CD14-positive monocyte (primary cell): ENCODE data around the gene COMT. TPM values are rescaled to one million over a fixed set of nuclear protein-coding genes. Genes with fewer than 3 reads are reported as not detected.

Source experiments
- DNase-seq, 3 donors: peaks; one replicate each; pipeline ENCODE4 v3.0.0-alpha.2; 2011 to 2022
- H2AFZ ChIP-seq: 2 replicates; pipeline ENCODE4 v1.6.0; 2012; ENCODE audit warnings: mild to moderate bottlenecking, low read depth, low read length, inconsistent platforms; ENCODE audit not compliant: insufficient read depth, poor library complexity, severe bottlenecking
- H3K27ac ChIP-seq, 2 donors: 1 replicate in 1 of 2; 2 replicates in 1 of 2; pipeline ENCODE4 v1.5.1; 2012 to 2013; ENCODE audit warnings: low read length in 2 of 2, control low read depth in 1 of 2, inconsistent platforms in 1 of 2, low read depth in 1 of 2, mild to moderate bottlenecking in 1 of 2
- H3K27me3 ChIP-seq, 2 donors: one replicate each; pipeline versions ENCODE4 v1.6.0 to v1.6.1; 2011 to 2013; ENCODE audit warnings: low read length in 2 of 2; ENCODE audit not compliant: control insufficient read depth in 2 of 2, insufficient read depth in 2 of 2
- H3K36me3 ChIP-seq, 2 donors: replicated peaks in 1 of 2; 1 replicate in 1 of 2; 2 replicates in 1 of 2; pipeline versions ENCODE4 v1.5.1 to v1.6.1; 2012 to 2013; ENCODE audit warnings: low read length in 2 of 2, control low read depth in 1 of 2, inconsistent platforms in 1 of 2, mild to moderate bottlenecking in 1 of 2; ENCODE audit not compliant: insufficient read depth in 2 of 2, control insufficient read depth in 1 of 2
- H3K4me1 ChIP-seq, 2 donors: 1 replicate in 1 of 2; 2 replicates in 1 of 2; pipeline versions ENCODE4 v1.5.1 to v1.6.1; 2012 to 2013; ENCODE audit warnings: low read length in 2 of 2, control low read depth in 1 of 2, inconsistent platforms in 1 of 2, mild to moderate bottlenecking in 1 of 2, moderate library complexity in 1 of 2; ENCODE audit not compliant: insufficient read depth in 2 of 2, control insufficient read depth in 1 of 2
- H3K4me2 ChIP-seq: replicated peaks from 2 replicates; pipeline ENCODE3; 2012; ENCODE audit warnings: low read length, moderate library complexity, mild to moderate bottlenecking; ENCODE audit not compliant: poor library complexity, severe bottlenecking; ENCODE audit errors: extremely low read depth
- H3K4me3 ChIP-seq, 3 experiments: fragments of 200-600 bp in 1 of 3; sonication (generic) in 1 of 3; replicated peaks in 1 of 3; 1 replicate in 2 of 3; 2 replicates in 1 of 3; pipeline ENCODE4 v1.5.1; 2011 to 2013; ENCODE audit warnings: low read length in 3 of 3, mild to moderate bottlenecking in 3 of 3, control low read depth in 2 of 3, low read depth in 2 of 3, inconsistent platforms in 1 of 3, moderate library complexity in 1 of 3
- H3K79me2 ChIP-seq: 2 replicates; pipeline ENCODE4 v1.6.0; 2012; ENCODE audit warnings: mild to moderate bottlenecking, control low read depth, inconsistent platforms, low read length, moderate library complexity; ENCODE audit not compliant: insufficient read depth
- H3K9ac ChIP-seq: 2 replicates; pipeline ENCODE4 v1.6.0; 2017; ENCODE audit warnings: low read length, mild to moderate bottlenecking; ENCODE audit not compliant: insufficient read depth, poor library complexity, severe bottlenecking
- H3K9me3 ChIP-seq, 2 donors: replicated peaks in 1 of 2; 1 replicate in 1 of 2; 2 replicates in 1 of 2; pipeline versions ENCODE4 v1.5.1 to v1.6.1; 2012 to 2013; ENCODE audit warnings: low read length in 2 of 2, control low read depth in 1 of 2; ENCODE audit not compliant: control insufficient read depth in 1 of 2, insufficient read depth in 1 of 2
- H4K20me1 ChIP-seq: 2 replicates; pipeline ENCODE4 v1.6.0; 2012; ENCODE audit warnings: mild to moderate bottlenecking, low read length, control low read depth, moderate library complexity; ENCODE audit not compliant: insufficient read depth
- H3K27ac Mint-ChIP-seq, 7 donors: one replicate each; pipeline ENCODE4 v1.8.0; 2020; ENCODE audit warnings: mild to moderate bottlenecking in 7 of 7, mixed read lengths in 7 of 7, moderate library complexity in 6 of 7, inconsistent platforms in 2 of 7
- H3K27me3 Mint-ChIP-seq, 3 donors: one replicate each; pipeline ENCODE4 v1.8.0; 2021 to 2022; ENCODE audit warnings: low read depth in 3 of 3, mild to moderate bottlenecking in 3 of 3, mixed read lengths in 3 of 3, moderate library complexity in 3 of 3, inconsistent platforms in 1 of 3
- H3K36me3 Mint-ChIP-seq, 2 donors: one replicate each; pipeline ENCODE4 v1.8.0; 2020; ENCODE audit warnings: mixed read lengths in 2 of 2, inconsistent platforms in 1 of 2, mild to moderate bottlenecking in 1 of 2
- H3K4me1 Mint-ChIP-seq: one replicate; pipeline ENCODE4 v1.8.0; 2020; ENCODE audit warnings: mild to moderate bottlenecking, mixed read lengths
- H3K4me3 Mint-ChIP-seq, 2 donors: one replicate each; pipeline ENCODE4 v1.8.0; 2020; ENCODE audit warnings: mild to moderate bottlenecking in 2 of 2, mixed read lengths in 2 of 2, moderate library complexity in 1 of 2
- H3K9me3 Mint-ChIP-seq, 7 donors: one replicate each; pipeline ENCODE4 v1.8.0; 2020 to 2022; ENCODE audit warnings: mixed read lengths in 7 of 7, mild to moderate bottlenecking in 6 of 7, moderate library complexity in 6 of 7, inconsistent platforms in 2 of 7
- WGBS: methylation state at CpG from one replicate; pipeline ENCODE4 v1.1.5; 2013; ENCODE audit warnings: missing lambda C conversion rate; ENCODE audit not compliant: insufficient coverage; 5-methylcytosine and 5-hydroxymethylcytosine counted together
- intact Hi-C, 2 donors: fragments of 100-400 bp; cut with micrococcal nuclease; formaldehyde crosslinking; loops; one replicate each; pipeline versions ENCODE4 v1.15.0 to v1.15.1; 2023
- polyA plus RNA-seq, 3 donors: library from polyadenylated mRNA; depleted of rRNA in 1 of 3; unstranded in 2 of 3; stranded (reverse) in 1 of 3; fragments of 300-500 nt in 2 of 3; fragments of >200 nt in 1 of 3; fragmentation: Illumina TruSeq in 2 of 3; gene quantifications; 1 replicate in 2 of 3; 2 replicates in 1 of 3; pipeline ENCODE4 v1.2.3, GENCODE V29; 2012 to 2021
- TF ChIP-seq, protein P1 (sequence below): fragments of 200-600 bp; IDR thresholded peaks from one replicate; pipeline ENCODE4 v1.8.0; 2022; ENCODE audit warnings: antibody characterized with exemption, mild to moderate bottlenecking

COMT gene
- polyA plus RNA-seq, 3 donors, result 314 to 400 (median 329) TPM

DNA sequence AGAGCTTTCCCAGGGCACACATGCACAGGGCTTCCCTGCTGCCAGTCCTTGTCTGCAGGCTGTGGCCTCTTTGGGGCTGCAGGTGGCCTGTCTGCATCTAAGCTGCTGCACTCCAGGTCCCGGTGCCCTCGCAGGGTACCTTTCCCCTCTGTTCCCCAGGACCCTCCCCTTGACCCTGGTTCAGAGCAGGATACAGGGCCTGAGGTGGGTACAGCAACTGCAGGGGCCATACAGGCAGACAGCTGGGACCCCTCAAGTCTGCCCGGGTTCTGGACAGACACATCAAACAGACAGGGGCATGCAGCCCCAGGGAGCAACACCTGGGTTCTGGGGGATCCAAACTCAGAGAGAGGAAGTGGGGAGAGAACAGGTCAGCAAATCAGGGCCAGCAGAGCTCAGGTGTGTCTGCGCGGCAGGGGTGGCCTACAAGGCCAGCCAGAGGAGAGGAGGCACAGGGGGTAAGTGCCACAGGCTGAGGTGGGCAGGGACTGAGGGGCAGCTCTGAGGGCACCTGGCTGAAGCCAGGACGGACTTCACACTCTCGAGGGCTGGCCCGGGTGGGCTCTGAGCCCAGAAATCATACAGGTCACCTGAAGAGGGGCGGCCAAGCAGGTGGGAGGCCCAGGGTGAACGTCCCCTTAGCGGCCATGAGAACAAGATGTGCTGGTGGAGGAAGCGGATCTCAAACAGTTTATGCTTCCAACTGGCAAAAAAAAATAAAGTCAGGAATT lies 29.9 kb upstream of the COMT start:
- Histone ChIP-seq H3K27ac (no peak overlapping the region), H3K4me3 (no peak overlapping the region), H3K9me3 (no peaks in the 10 kb centered on the region), H3K27me3 (no peaks in the 10 kb centered on the region), H3K9ac (no peak overlapping the region), H3K4me2 (no peak overlapping the region), H2AFZ (no peak overlapping the region), H4K20me1 (no peaks in the 10 kb centered on the region), H3K4me1 (no peaks in the 10 kb centered on the region), H3K36me3 (peaks cover 70 to 91% of the 10 kb centered on the region in 2 donors), H3K79me2 (no peaks in the 10 kb centered on the region)
- peaks cover 0 to 3% (median 0%) of the 10 kb centered on the region in 3 donors for H3K27me3 Mint-ChIP-seq
- H3K27ac Mint-ChIP-seq, result peak overlapping the region in 2 of 7 donors; percentile 54 to 66
- TF ChIP-seq, protein P1, sequence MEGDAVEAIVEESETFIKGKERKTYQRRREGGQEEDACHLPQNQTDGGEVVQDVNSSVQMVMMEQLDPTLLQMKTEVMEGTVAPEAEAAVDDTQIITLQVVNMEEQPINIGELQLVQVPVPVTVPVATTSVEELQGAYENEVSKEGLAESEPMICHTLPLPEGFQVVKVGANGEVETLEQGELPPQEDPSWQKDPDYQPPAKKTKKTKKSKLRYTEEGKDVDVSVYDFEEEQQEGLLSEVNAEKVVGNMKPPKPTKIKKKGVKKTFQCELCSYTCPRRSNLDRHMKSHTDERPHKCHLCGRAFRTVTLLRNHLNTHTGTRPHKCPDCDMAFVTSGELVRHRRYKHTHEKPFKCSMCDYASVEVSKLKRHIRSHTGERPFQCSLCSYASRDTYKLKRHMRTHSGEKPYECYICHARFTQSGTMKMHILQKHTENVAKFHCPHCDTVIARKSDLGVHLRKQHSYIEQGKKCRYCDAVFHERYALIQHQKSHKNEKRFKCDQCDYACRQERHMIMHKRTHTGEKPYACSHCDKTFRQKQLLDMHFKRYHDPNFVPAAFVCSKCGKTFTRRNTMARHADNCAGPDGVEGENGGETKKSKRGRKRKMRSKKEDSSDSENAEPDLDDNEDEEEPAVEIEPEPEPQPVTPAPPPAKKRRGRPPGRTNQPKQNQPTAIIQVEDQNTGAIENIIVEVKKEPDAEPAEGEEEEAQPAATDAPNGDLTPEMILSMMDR, result no peak
- H3K36me3 Mint-ChIP-seq, result peaks cover 64 to 86% of the 10 kb centered on the region in 2 donors
- intact Hi-C loops, result loop anchor here in 1 of 2 donors (2.0 kb wide), 1 partner anchor 181 kb away; no protein-coding TSS in a partner anchor
- no peak for DNase-seq
- peaks cover 4% of the 10 kb centered on the region for H3K4me1 Mint-ChIP-seq
- peaks cover 0 to 1% (median 0%) of the 10 kb centered on the region in 7 donors for H3K9me3 Mint-ChIP-seq
- no peak overlapping the region for H3K4me3 Mint-ChIP-seq
- 96% methylated on average over 12 of the region's 12 CpGs for WGBS

DNA sequence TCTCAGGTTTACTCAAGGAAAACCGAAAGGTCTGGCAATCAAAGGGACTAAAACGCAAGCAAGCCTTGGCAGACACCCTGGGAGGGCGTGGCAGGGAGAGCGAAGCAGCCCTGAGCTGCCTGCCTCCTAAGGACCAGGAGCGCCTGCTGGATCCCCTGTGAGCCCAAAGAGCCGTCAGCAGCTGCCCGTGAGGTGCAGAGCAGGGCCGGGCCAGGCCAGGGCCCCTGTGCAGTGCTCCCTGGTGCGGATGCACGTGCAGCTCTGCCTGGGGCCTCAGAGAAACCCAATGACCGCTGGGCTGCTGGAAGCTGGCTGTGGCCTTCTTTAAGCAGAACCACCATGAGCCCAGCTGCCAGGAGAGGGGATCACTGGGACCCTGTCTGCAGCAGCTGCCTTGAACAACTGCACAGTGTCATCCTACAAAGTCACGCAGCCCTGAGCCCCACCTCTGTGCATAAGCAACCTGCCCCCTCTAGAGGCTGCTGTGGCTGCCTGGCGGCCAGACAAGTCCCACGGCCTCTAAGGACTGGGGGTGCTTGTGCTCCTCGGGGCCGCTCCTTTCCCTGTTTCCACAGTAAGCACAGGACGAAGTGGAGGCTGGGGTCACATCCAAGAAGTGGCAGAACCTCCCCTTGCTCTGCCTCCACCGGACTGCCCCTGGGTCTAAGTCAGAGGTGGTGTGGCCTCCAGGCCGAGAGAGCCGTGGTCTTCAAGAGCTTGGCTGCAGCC lies 29.1 kb upstream of the COMT start:
- TF ChIP-seq, protein P1, result no peak
- DNase-seq, result no peak

More for the DNA sequence above, 29.1 kb upstream of the COMT start:
- Histone ChIP-seq H3K36me3 (peaks cover 77 to 96% of the 10 kb centered on the region in 2 donors), H3K9me3 (no peaks in the 10 kb centered on the region), H3K4me3 (no peak overlapping the region), H2AFZ (no peak overlapping the region), H3K4me2 (no peak overlapping the region), H4K20me1 (no peaks in the 10 kb centered on the region), H3K27ac (no peak overlapping the region), H3K79me2 (no peaks in the 10 kb centered on the region), H3K9ac (no peak overlapping the region), H3K4me1 (no peaks in the 10 kb centered on the region), H3K27me3 (no peaks in the 10 kb centered on the region)
- intact Hi-C loops, result no loop called here
- H3K4me3 Mint-ChIP-seq, result no peak overlapping the region
- peaks cover 69 to 90% of the 10 kb centered on the region in 2 donors for H3K36me3 Mint-ChIP-seq
- peaks cover 0 to 1% (median 0%) of the 10 kb centered on the region in 7 donors for H3K9me3 Mint-ChIP-seq
- H3K27ac Mint-ChIP-seq, result no peak overlapping the region
- WGBS, result 94% methylated on average over 19 of the region's 20 CpGs
- peaks cover 7% of the 10 kb centered on the region for H3K4me1 Mint-ChIP-seq
- peaks cover 0 to 3% (median 0%) of the 10 kb centered on the region in 3 donors for H3K27me3 Mint-ChIP-seq
